Calu3 (cell line): ENCODE data around the gene NINJ1. TPM values are rescaled to one million over a fixed set of nuclear protein-coding genes. Genes with fewer than 3 reads are reported as not detected.

Experiments used
- BruUV-seq: library from RNA; stranded (reverse); fragments of 400-500 nt; replicated peaks from 2 replicates; lab custom pipeline; 2021; lab: Mats Ljungman, UMichigan
- CTCF ChIA-PET: fragments of 300-600 bp; sonication (Branson Sonifier 250); formaldehyde crosslinking; loops from one replicate; lab custom pipeline; 2022; ENCODE audit warnings: antibody characterized with exemption; lab: Charles Lee
- DNase-seq: peaks from one replicate; pipeline ENCODE4 v3.0.0; 2022
- H3K27ac Mint-ChIP-seq: one replicate; pipeline ENCODE4 v1.8.0; 2022; ENCODE audit warnings: mixed read lengths; ENCODE audit not compliant: unreplicated experiment
- H3K27me3 Mint-ChIP-seq: one replicate; pipeline ENCODE4 v1.8.0; 2022; ENCODE audit warnings: mixed read lengths; ENCODE audit not compliant: unreplicated experiment
- H3K36me3 Mint-ChIP-seq: one replicate; pipeline ENCODE4 v1.8.0; 2022; ENCODE audit warnings: mild to moderate bottlenecking, moderate library complexity, mixed read lengths; ENCODE audit not compliant: insufficient read depth, unreplicated experiment
- H3K4me1 Mint-ChIP-seq: one replicate; pipeline ENCODE4 v1.8.0; 2022; ENCODE audit warnings: mild to moderate bottlenecking, low read depth, mixed read lengths; ENCODE audit not compliant: unreplicated experiment
- H3K4me3 Mint-ChIP-seq: one replicate; pipeline ENCODE4 v1.8.0; 2022; ENCODE audit warnings: mild to moderate bottlenecking, low read depth, moderate library complexity, mixed read lengths; ENCODE audit not compliant: unreplicated experiment
- H3K9me3 Mint-ChIP-seq: one replicate; pipeline ENCODE4 v1.8.0; 2022; ENCODE audit warnings: low read depth, mixed read lengths; ENCODE audit not compliant: unreplicated experiment
- CTCF ChIP-seq: fragments of 200-600 bp; IDR thresholded peaks from one replicate; pipeline ENCODE4 v1.8.0; 2022; ENCODE audit warnings: antibody characterized with exemption; ENCODE audit not compliant: unreplicated experiment
- intact Hi-C: fragments of 100-400 bp; cut with micrococcal nuclease; formaldehyde crosslinking; loops from one replicate; pipeline ENCODE4 v1.10.0; 2022; ENCODE audit not compliant: unreplicated experiment
- total RNA-seq: library from RNA; stranded (reverse); gene quantifications from 2 replicates; pipeline ENCODE4 v1.2.3, GENCODE V29; 2022

NINJ1 gene
- total RNA-seq, 1 experiment from 2014 or later = 12.6 TPM

- CTCF ChIA-PET = no interaction called here
- DNase-seq = no peak
Observed at GRCh38 chr9:93089024-93089423, 45.0 kb downstream of the NINJ1 start.

GRCh38 chr9:93088656-93089015, 45.4 kb downstream of the NINJ1 start:
- Mint-ChIP-seq H3K27me3 (no peaks in the 10 kb centered on the region), H3K36me3 (peaks cover 6% of the 10 kb centered on the region), H3K4me3 (no peak overlapping the region), H3K9me3 (peaks cover 4% of the 10 kb centered on the region), H3K4me1 (peaks cover 19% of the 10 kb centered on the region), H3K27ac (no peak overlapping the region)
- BruUV-seq = no TSS peak
- TF ChIP-seq CTCF = no peak
- intact Hi-C loops = no loop called here
- DNase-seq = no peak
- CTCF ChIA-PET = no interaction called here

More at GRCh38 chr9:93089024-93089423, 45.0 kb downstream of the NINJ1 start:
- BruUV-seq = no TSS peak
- H3K9me3 Mint-ChIP-seq = peaks cover 4% of the 10 kb centered on the region
- no peak overlapping the region for H3K27ac Mint-ChIP-seq
- H3K36me3 Mint-ChIP-seq = peaks cover 8% of the 10 kb centered on the region
- peaks cover 22% of the 10 kb centered on the region for H3K4me1 Mint-ChIP-seq
- H3K4me3 Mint-ChIP-seq = no peak overlapping the region
- no peak for TF ChIP-seq CTCF
- H3K27me3 Mint-ChIP-seq = no peaks in the 10 kb centered on the region
- intact Hi-C loops = no loop called here

GRCh38 chr9:93087971-93088655, 45.9 kb downstream of the NINJ1 start:
- peaks cover 4% of the 10 kb centered on the region for H3K9me3 Mint-ChIP-seq
- DNase-seq = no peak
- H3K4me3 Mint-ChIP-seq = no peak overlapping the region
- CTCF ChIA-PET = no interaction called here
- no peak overlapping the region for H3K27ac Mint-ChIP-seq
- H3K27me3 Mint-ChIP-seq = no peaks in the 10 kb centered on the region
- intact Hi-C loops = no loop called here
- peaks cover 13% of the 10 kb centered on the region for H3K4me1 Mint-ChIP-seq
- H3K36me3 Mint-ChIP-seq = peaks cover 6% of the 10 kb centered on the region
- no peak for TF ChIP-seq CTCF
- BruUV-seq = no TSS peak

- intact Hi-C loops = no loop called here
- Mint-ChIP-seq H3K4me3 (no peak overlapping the region), H3K36me3 (peaks cover 6% of the 10 kb centered on the region), H3K9me3 (peaks cover 4% of the 10 kb centered on the region), H3K27ac (no peak overlapping the region), H3K27me3 (no peaks in the 10 kb centered on the region), H3K4me1 (no peaks in the 10 kb centered on the region)
- CTCF ChIA-PET = no interaction called here
- TF ChIP-seq CTCF = no peak
- DNase-seq = no peak
- BruUV-seq = no TSS peak
Observed at GRCh38 chr9:93086447-93087224, 47.4 kb downstream of the NINJ1 start.
